Prostate gland (tissue), 2 donors: Measurements from ENCODE around the gene RAPGEF4.

ENCODE experiments used
- CTCF ChIP-seq, 4 experiments: fragments of 200-600 bp in 2 of 4; fragments of 450-650 bp in 2 of 4; sonication (generic) in 2 of 4; IDR thresholded peaks; 1 replicate in 3 of 4; 2 replicates in 1 of 4; pipeline ENCODE4 v1.5.1; 2016 to 2019; ENCODE audit warnings: antibody characterized with exemption in 4 of 4, mild to moderate bottlenecking in 2 of 4, moderate library complexity in 2 of 4
- POLR2A ChIP-seq: fragments of 450-650 bp; IDR thresholded peaks from one replicate; pipeline ENCODE4 v1.6.1; 2016; ENCODE audit warnings: antibody characterized with exemption, mild to moderate bottlenecking

DNA sequence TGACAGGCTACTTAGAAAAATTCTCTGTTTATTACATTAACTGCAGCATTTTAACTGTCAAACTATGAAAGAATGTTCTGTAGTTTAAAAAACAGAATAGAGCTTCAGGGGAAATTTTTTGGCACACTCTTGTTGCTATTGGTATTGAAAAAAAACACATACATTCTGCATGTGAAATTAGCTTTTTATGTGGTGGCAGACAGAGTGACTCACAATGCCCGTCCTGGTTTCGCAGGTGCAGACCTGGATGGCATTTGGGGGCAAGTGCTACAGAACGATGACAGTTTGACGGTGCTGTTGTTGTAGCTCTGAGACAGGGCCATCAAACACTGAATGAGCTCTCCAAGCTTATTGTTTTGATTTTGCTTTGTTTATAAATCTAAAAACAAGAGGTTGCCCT, 235.0 kb downstream of the RAPGEF4 start:
- TF ChIP-seq CTCF (IDR thresholded peaks at IDR 0.05) (no peak), POLR2A (no peak)
